ENCODE results near the gene ZFYVE28.

Gene ZFYVE28

GRCh38 chr4:2268357-2269205 lies 149.9 kb downstream of the ZFYVE28 start:
- no peak for DNase-seq

DNA sequence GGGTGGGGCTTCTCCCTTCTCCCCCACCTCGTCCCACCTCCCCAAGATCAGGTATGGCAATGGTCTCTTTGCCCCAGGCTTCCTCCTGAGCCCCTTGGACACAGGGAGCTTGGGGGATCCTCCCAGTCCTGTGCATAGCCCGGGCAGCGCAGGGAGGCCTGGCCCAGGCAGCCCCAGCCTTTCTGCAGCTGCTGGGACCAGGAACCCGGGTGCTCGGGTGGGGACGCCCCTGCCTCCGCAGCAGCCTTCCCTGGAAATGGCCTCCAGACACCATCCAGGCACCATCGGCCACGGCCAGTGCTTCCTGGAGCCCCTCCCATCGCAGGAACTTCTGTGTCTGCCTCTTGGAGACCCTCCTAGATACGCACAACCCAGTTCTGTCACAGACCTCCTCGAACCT lies 150.6 kb downstream of the ZFYVE28 start:
- DNase-seq = no peak

DNA sequence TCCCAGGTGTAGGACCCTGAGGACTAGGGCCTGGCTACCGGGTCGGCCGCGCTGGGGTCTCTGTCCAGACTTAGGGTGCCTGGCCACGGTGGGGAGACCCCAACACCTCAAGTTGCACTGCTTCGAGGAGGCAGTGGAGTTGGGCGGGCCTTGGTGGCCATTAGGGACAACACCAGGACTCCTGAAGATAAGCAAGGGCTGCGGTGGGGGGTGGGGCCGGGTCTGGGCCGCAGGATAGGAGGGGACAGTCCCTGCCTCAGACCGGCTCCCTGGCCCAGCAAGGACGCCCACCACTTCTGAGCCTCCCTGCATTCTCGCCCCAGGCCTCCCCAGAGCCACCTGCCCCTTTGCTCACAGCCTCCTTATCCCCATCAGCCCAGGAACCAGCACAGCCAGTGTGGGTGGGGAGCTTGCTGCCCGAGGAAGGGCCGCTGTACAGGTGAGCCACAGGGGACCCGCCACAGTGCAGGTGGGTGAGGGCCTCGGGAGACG lies 151.1 kb downstream of the ZFYVE28 start:
- no peak for DNase-seq

DNA sequence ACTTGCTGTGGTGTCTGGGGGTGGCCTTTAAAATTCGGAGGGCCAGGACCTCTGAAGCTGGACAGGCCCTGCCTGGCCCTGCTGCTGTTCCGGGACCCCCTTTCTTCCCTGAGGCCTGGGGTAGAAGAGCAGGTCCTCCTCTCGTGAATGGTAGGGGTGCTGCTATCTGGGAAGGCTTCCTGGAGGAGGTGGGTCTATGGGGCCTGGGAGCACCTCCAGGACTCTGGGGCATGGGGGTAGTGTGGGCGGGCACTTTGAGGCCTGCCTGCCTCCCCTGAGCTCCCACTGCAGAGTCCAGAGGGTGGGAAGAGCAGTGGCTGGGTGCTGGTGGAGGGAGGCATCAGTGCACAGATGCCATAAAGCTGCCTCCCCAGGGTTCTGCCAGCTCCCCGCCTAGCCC lies 151.6 kb downstream of the ZFYVE28 start:
- no peak for DNase-seq

- no peak for DNase-seq
Observed at GRCh38 chr4:2266181-2266580, 152.3 kb downstream of the ZFYVE28 start.

- no peak for DNase-seq
Observed at GRCh38 chr4:2265113-2266110, 153.0 kb downstream of the ZFYVE28 start.

GRCh38 chr4:2264481-2265041 lies 153.9 kb downstream of the ZFYVE28 start:
- DNase-seq = no peak

GRCh38 chr4:2263926-2264321 lies 154.5 kb downstream of the ZFYVE28 start:
- no peak for DNase-seq

DNA sequence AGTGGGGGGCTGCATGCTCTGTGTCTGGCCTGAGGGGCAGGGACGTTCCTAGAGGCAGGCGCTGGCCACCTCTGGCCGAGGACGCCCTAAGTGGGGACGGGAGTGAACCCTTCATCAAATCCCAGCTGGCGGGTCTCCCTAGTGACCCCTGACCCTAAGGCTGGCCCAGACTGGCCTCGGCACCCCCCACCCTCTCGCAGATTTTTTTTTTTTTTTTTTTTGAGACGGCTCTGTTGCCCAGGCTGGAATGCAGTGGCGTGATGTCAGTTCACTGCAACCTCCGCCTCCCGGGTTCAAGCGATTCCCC lies 155.5 kb downstream of the ZFYVE28 start:
- no peak for DNase-seq

- DNase-seq = peak; percentile 95 to 98
Observed at GRCh38 chr4:2262145-2262943, 156.1 kb downstream of the ZFYVE28 start.

GRCh38 chr4:2261853-2262144 lies 156.6 kb downstream of the ZFYVE28 start, which contains the start of gene MXD4:
TSS of gene MXD4 (minus strand) at chr4:2262109. CDS start at chr4:2261980, 129 bp downstream.
- DNase-seq = no peak

DNA sequence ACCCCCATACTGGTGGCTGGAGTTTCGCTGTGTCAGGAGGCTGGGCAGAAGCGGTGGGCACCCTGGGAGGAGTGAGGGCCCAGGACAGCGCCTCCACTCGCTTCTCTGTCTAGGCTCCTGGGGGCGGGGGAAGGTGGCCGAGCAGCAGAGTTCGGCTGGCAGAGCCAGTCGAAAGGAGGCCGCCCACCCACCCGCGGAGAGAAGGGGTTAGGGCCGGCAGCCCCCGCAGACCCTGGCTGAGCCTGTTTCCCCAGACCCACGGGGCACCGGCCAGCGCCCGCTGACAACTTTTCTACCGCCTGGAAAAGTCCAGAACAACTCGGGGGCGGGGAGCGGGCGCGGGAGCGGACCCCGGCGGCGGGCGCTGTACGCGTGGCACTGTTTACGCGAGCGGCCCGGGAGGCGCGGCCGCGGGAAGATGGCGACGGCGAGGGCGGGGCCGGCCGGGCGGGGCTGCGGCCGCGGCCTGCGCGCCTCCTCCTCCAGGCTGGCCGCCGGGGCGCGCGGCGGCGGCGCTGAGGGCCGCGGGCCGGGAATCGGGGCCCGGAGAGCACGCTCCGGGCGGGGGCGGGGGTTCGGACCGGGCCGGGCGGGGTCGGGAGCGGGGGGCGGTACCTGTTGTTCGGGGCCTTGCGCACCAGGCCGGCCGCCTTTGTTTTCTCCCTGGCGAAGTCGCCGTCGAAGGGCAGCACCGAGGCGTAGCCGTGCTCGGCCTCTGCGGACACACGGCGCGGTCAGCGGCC lies 157.2 kb downstream of the ZFYVE28 start:
- DNase-seq = peak; percentile 17 to 54

GRCh38 chr4:2260344-2261109 lies 157.9 kb downstream of the ZFYVE28 start:
- DNase-seq = no peak

GRCh38 chr4:2259541-2260343 lies 158.7 kb downstream of the ZFYVE28 start:
- DNase-seq = peak in 1 of 2 experiments; percentile 0

DNA sequence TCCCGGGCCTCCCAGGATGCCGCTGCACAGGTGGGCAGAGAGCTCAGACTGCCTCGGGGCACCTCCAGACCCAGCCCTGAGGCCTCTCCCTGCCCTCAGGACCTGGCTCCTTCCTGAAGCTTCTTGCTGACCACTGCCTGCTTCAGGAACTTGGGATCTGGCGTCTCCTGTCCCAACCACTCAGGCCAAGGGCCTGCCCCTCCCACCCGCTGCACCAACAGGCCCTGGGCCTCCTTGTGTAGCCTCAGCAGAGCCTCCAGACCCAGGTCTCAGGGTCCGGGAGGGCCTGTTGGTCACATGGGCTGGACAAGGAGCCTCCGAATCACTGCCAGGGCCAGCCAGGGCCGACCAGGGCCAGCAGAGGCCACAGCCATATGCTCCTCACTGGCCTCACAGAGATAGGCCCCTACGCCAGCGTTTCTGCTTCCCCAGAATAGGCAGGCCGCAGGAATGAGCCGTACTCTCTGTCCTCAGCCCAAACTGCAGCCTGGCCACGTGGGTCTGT lies 159.4 kb downstream of the ZFYVE28 start:
- DNase-seq = peak in 1 of 2 experiments; percentile 1

DNA sequence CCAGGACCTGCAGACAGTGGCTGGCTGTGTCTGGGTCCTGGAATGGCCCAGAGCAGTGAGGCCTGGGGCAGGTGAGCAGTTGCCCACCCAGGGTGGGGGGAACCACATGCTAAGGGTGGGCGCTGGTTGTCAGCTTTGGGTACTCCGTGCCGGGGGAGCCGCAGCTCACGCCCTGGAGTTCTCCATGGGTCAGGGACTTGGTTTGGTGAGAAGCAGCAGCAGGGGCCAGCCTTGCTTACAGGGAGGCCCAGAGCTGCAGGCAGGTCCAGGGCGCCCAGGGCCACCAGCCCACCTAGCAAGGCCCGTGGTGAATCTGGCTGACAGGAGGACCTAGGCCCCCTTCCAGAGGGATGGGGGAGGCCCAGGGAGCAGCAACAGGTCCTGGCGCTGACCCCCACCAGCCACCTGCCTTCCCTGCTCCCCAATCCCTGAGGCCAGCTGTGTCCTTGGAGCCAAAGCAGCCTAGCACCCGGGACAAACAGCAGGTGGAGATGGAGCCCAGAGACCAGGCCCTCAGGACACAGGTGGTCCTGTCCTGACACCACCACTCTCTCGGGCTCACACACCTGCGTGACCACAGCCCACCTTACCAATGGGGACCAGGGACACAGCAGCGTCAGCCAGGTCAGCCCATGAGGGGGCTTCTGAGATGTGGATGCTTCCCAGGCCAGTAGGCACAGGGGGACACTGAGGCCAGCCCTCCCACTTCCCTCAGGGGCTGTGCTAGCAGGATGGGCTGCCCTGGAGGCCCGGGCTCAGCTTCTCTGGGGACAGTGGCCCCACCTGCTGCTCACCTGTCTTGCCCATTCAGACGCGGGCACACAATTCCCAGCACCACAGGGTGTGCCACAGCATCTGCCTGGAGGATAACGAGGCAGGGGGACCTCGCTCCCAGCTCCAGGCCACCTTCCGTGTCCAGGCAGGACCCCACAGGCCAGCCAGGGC lies 160.1 kb downstream of the ZFYVE28 start:
- DNase-seq = peak in 1 of 2 experiments; percentile 0

DNA sequence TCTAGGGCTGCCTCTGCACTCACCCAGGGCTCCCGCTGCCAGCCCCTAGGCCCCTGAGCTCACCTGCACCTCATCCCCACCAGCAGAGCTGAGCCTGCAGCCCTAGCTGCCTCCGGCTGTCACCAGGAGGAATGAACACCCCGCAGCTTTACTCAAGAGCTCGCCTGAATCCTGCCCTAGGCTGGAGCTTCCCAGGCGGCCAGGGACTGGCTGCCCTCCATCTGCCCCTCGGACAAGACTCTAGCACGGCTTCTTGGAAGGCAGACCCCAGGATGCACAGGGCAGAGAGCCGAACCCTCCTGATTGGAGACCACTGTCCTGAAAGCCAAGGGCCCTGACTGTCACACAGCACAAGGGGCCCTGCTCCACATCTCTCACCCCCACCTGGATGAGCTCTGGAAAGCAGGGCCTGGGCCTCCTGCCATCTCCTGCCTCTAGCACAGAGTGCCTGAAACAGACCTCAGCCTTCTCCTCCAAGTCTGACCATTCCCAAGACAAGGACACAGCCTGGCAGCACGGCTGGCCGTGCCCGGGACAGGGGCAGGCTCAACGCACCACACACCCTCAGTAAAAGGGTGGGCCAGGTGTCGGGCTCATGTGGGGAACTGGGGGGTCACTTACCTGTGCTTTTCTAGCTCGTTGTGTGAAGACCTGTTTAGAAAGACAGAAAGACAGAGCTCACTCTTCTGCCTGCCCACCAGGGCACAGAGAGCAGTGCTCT lies 160.9 kb downstream of the ZFYVE28 start:
- DNase-seq = no peak

- DNase-seq = no peak
Observed at GRCh38 chr4:2256781-2257191, 161.7 kb downstream of the ZFYVE28 start.
